ENCODE results near the gene NOP10. TPM values are rescaled to one million over a fixed set of nuclear protein-coding genes. Genes with fewer than 3 reads are reported as not detected.
A peak's percentile ranks its signal among the peaks of the same experiment; 100 is the strongest.

NOP10 gene
- total RNA-seq, 1 donor: 216 TPM

DNA sequence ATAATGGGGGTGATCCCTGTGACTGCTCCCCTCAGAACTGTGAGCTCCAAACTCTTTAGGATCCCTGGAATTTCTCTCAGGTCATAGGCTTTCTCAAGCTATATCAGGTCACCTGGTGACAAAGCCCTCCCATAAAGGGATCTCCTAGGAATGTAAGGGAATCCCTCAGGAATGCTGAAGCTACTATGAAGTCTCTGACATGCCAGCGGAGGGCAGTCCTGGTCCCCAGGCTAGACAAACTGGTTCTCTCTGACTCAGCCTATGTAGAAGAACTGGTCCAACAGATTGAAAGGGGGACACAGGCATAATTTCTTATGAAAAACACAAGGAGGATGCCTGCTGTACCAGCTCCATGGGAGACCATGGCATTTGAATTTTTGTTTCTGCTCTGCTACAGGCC lies 17.4 kb upstream of the NOP10 start:
- TF ChIP-seq, protein P1, sequence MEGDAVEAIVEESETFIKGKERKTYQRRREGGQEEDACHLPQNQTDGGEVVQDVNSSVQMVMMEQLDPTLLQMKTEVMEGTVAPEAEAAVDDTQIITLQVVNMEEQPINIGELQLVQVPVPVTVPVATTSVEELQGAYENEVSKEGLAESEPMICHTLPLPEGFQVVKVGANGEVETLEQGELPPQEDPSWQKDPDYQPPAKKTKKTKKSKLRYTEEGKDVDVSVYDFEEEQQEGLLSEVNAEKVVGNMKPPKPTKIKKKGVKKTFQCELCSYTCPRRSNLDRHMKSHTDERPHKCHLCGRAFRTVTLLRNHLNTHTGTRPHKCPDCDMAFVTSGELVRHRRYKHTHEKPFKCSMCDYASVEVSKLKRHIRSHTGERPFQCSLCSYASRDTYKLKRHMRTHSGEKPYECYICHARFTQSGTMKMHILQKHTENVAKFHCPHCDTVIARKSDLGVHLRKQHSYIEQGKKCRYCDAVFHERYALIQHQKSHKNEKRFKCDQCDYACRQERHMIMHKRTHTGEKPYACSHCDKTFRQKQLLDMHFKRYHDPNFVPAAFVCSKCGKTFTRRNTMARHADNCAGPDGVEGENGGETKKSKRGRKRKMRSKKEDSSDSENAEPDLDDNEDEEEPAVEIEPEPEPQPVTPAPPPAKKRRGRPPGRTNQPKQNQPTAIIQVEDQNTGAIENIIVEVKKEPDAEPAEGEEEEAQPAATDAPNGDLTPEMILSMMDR (IDR thresholded peaks at IDR 0.05; ENCODE audit: extremely low read depth, low read depth, low read length): no peak
- Histone ChIP-seq H3K4me1 (ENCODE audit: insufficient read depth, low read length) (peaks cover 2% of the 10 kb centered on the region), H3K9me3 (ENCODE audit: low read depth, low read length) (no peaks in the 10 kb centered on the region), H3K36me3 (ENCODE audit: insufficient read depth, low read length) (peaks cover 42% of the 10 kb centered on the region), H3K27ac (ENCODE audit: low read depth, low read length) (no peak overlapping the region), H3K27me3 (ENCODE audit: insufficient read depth, low read length) (no peaks in the 10 kb centered on the region), H3K79me2 (ENCODE audit: insufficient read depth, low read length) (peaks cover 8% of the 10 kb centered on the region), H3K4me2 (ENCODE audit: insufficient read depth, low read length) (no peak overlapping the region), H4K20me1 (ENCODE audit: insufficient read depth, low read length) (no peaks in the 10 kb centered on the region), H2AFZ (ENCODE audit: low read length) (no peak overlapping the region), H3K4me3 (ENCODE audit: insufficient read depth, low read length) (no peak overlapping the region)
- DNase-seq (ENCODE audit: insufficient read length, low spot score, missing footprints): no peak

DNA sequence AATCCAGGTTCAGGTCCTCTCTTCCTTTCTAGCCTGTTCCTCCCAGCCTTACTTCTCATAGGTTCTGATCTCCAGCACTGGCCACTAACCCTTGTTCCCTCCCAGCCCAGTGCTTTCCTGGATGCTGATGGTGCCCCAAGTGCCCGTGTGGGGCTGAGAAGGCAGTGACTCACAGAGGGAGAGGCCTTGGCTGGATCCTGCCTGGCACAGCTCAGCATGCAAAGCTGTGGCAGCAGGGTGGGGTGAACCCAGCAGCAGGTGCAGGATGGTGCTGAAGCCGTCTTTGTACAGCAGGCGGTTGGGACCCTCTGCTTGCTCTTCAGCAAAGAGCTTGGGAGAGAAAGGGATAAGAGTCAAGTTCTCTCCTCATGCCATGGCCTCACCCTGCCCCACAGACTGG lies 16.5 kb upstream of the NOP10 start:
- TF ChIP-seq, protein P1 (IDR thresholded peaks at IDR 0.05; ENCODE audit: extremely low read depth, low read depth, low read length): no peak
- no peaks in the 10 kb centered on the region for H3K4me1 ChIP-seq (ENCODE audit: insufficient read depth, low read length)
- peak; percentile 86 for DNase-seq (ENCODE audit: insufficient read length, low spot score, missing footprints)
- H2AFZ ChIP-seq (ENCODE audit: low read length): no peak overlapping the region
- no peak overlapping the region for H3K4me2 ChIP-seq (ENCODE audit: insufficient read depth, low read length)
- no peak overlapping the region for H3K4me3 ChIP-seq (ENCODE audit: insufficient read depth, low read length)
- peaks cover 42% of the 10 kb centered on the region for H3K36me3 ChIP-seq (ENCODE audit: insufficient read depth, low read length)
- H3K9me3 ChIP-seq (ENCODE audit: low read depth, low read length): no peaks in the 10 kb centered on the region
- H3K27me3 ChIP-seq (ENCODE audit: insufficient read depth, low read length): no peaks in the 10 kb centered on the region
- H4K20me1 ChIP-seq (ENCODE audit: insufficient read depth, low read length): no peaks in the 10 kb centered on the region
- H3K27ac ChIP-seq (ENCODE audit: low read depth, low read length): no peak overlapping the region
- H3K79me2 ChIP-seq (ENCODE audit: insufficient read depth, low read length): no peaks in the 10 kb centered on the region

DNA sequence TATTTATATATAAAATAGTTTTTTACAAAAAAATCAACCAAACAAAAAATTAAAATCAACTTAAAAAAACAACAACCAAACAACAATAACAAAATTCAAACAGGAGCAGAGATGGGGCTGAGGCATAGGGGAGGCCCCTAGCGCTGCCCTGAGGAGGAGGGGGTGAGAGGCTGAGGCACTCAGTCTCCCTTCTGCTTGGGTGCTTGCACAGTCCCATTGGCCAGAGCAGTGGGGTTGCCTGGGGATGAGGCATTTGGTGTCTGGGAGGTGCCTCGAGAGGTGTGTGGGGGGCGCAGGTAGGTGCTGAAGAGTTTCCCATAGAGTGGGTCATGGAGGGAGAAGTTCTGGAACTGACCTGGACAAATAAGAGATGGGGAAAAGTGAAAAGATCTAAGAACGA lies 16.0 kb upstream of the NOP10 start:
- Histone ChIP-seq H3K79me2 (ENCODE audit: insufficient read depth, low read length) (no peaks in the 10 kb centered on the region), H3K27me3 (ENCODE audit: insufficient read depth, low read length) (no peaks in the 10 kb centered on the region), H3K36me3 (ENCODE audit: insufficient read depth, low read length) (peaks cover 40% of the 10 kb centered on the region), H4K20me1 (ENCODE audit: insufficient read depth, low read length) (no peaks in the 10 kb centered on the region), H3K27ac (ENCODE audit: low read depth, low read length) (no peak overlapping the region), H3K9me3 (ENCODE audit: low read depth, low read length) (no peaks in the 10 kb centered on the region), H3K4me3 (ENCODE audit: insufficient read depth, low read length) (no peak overlapping the region), H3K4me2 (ENCODE audit: insufficient read depth, low read length) (no peak overlapping the region), H2AFZ (ENCODE audit: low read length) (no peak overlapping the region), H3K4me1 (ENCODE audit: insufficient read depth, low read length) (no peaks in the 10 kb centered on the region)
- TF ChIP-seq, protein P1 (IDR thresholded peaks at IDR 0.05; ENCODE audit: extremely low read depth, low read depth, low read length): no peak
- no peak for DNase-seq (ENCODE audit: insufficient read length, low spot score, missing footprints)

DNA sequence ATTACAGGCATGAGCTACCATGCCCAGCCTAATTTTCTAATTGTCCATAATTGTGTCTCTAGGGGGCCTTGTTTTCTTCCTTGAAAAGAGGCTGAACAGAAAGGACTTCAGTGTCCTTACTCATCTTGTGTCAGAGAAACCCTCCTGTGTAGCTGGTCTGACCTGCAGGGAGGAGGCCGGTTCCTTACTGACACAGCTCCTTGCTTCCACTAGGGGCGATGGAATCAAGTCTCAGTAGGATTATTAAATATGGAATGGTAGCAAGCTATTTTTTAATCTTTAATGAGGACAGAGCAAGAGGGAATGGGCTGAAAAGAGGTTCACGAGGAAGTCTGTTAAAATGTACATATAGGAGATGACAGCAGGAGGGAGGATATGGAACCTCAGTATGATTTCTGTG lies 15.4 kb upstream of the NOP10 start:
- H2AFZ ChIP-seq (ENCODE audit: low read length): no peak overlapping the region
- no peaks in the 10 kb centered on the region for H3K27me3 ChIP-seq (ENCODE audit: insufficient read depth, low read length)
- TF ChIP-seq, protein P1 (IDR thresholded peaks at IDR 0.05; ENCODE audit: extremely low read depth, low read depth, low read length): peak; percentile 29
- H3K9me3 ChIP-seq (ENCODE audit: low read depth, low read length): no peaks in the 10 kb centered on the region
- no peaks in the 10 kb centered on the region for H4K20me1 ChIP-seq (ENCODE audit: insufficient read depth, low read length)
- H3K27ac ChIP-seq (ENCODE audit: low read depth, low read length): no peak overlapping the region
- H3K79me2 ChIP-seq (ENCODE audit: insufficient read depth, low read length): no peaks in the 10 kb centered on the region
- no peak overlapping the region for H3K4me2 ChIP-seq (ENCODE audit: insufficient read depth, low read length)
- H3K36me3 ChIP-seq (ENCODE audit: insufficient read depth, low read length): peaks cover 36% of the 10 kb centered on the region
- no peak overlapping the region for H3K4me3 ChIP-seq (ENCODE audit: insufficient read depth, low read length)
- no peak for DNase-seq (ENCODE audit: insufficient read length, low spot score, missing footprints)
- H3K4me1 ChIP-seq (ENCODE audit: insufficient read depth, low read length): no peaks in the 10 kb centered on the region

All from osteoblast (primary cell).